GM18526 (cell line): ENCODE measurements around the gene IRAK1.

Experiments
- POLR2A ChIP-seq: IDR thresholded peaks from 3 replicates; pipeline ENCODE4 v1.6.1; 2011; ENCODE audit not compliant: insufficient read length; ENCODE audit errors: extremely low read depth

The IRAK1 gene

DNA sequence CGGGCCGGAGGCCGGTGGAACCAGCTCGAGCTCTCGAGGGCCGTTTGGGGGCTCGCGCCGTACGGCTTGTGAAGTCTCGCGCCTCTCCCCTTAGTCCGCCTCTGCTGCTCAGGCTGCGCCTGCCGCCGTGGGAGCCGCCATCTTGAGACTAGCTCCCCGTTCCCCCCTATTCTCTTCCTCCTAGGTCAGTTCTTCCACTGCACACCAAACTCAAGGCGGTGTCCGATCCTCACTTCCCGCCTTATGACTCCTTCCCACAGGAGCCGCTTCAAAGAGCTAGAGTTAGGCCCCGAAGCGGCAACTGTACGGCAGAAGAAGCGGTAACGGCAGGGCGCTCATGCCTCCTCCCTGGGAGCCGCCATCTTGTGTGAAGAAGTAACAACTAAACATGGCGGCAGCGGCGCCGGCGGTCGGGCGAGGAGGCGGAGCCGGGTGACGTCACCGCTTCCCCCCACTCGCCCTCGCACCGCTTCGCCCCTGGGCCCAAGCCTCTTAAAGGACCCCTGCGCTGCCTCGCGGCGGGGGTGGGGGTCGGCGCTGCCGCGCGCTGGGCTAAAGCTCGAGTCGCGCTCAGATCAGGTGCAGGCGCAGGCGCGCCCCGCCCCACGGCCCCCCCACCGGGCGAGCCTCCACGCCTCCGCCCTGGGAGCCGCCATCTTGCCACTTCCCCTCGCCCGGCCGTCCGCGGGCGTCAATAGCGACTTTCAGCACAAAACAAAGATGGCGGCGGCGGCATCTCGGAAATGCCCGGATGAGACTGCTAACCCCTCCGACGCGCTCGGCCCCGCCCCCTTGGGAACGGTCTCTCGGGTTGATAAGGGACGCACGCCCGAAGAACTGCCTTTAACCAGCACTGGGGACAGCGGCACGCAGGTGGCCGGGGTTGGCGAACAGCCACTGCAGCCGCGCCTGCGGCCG is 48.0 kb downstream of the IRAK1 start, which contains the start of gene HCFC1:
HCFC1 (minus strand) TSS at position 369 of the 918 bp plus-strand sequence. CDS start 978 bp downstream, outside the sequence.
- TF ChIP-seq POLR2A, result peak; percentile 37

DNA sequence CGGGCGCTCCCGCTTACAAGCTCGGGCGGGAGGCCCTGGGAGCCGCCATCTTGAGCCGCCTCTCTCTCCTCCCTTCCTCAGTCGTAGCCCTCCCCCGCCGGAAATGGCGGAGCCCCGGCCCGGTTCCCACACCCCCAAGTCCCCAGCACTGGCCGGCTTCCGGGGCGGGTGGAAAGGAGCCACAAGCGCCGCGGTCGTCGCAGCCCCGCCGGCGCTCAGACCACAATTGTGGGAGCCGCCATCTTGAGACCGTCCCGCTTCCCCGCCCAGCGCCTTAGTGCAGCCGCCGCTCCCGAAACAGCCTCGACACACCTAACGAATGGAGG is 48.6 kb downstream of the IRAK1 start:
- TF ChIP-seq POLR2A, result peak; percentile 39

DNA sequence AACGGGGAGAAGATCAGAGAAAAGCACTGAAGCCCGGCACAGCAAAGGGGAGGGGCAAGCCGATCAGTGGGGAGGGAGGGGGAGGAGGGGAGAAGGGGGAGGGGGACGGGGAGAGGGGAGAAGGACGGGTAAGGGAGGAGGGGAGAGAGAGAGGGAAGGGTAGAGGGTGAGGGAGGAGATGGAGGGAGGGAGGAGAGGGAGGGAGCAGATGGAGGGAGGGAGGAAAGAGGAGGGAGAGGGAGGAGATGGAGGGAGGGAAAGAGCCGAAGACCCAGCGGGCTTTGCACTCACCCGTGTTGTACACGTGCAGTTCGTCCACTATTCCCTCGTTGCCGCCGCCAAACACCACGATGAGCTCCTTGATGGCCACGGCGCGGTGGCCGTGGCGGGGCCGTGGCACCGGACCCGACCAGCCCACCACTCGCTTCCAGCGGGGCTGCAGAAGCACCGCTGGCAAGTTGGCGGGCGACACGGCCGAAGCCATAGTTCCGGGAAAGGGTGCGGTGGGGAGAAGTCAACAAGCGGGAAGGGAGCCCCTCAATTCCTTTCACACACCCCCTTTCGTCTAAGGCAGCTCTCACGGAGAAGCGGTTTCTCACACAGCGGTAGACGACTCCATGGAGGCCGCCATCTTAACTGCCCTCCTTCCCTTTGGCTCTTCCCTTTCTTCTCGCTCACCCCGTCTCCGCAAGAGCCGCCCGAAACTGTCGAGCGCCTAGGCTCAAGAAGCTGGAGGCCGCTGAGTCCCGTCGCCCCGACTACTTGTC is 49.2 kb downstream of the IRAK1 start:
- TF ChIP-seq POLR2A, result no peak

DNA sequence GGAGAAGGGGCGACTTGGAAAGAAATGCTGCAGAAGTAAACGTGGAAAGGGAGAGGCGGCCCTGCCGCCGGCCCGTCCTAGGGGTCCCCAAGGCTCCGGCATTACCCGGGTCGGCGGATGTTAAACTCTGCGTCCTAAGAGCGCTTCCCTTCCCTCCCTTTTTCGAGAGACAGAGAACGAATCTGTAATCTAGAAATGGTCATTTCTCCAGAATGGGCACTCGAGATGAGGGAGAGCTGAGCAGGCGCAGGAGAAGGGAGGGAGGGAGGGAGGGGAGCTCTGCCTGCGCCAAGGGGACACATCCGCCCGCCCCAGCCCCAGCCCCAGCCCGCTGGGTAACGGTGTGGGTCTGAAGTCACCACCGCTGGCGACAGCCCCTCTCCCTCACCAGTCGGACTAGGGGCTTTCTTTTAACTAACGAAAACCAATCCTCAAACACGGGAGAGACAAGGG is 49.8 kb downstream of the IRAK1 start:
- no peak for TF ChIP-seq POLR2A

DNA sequence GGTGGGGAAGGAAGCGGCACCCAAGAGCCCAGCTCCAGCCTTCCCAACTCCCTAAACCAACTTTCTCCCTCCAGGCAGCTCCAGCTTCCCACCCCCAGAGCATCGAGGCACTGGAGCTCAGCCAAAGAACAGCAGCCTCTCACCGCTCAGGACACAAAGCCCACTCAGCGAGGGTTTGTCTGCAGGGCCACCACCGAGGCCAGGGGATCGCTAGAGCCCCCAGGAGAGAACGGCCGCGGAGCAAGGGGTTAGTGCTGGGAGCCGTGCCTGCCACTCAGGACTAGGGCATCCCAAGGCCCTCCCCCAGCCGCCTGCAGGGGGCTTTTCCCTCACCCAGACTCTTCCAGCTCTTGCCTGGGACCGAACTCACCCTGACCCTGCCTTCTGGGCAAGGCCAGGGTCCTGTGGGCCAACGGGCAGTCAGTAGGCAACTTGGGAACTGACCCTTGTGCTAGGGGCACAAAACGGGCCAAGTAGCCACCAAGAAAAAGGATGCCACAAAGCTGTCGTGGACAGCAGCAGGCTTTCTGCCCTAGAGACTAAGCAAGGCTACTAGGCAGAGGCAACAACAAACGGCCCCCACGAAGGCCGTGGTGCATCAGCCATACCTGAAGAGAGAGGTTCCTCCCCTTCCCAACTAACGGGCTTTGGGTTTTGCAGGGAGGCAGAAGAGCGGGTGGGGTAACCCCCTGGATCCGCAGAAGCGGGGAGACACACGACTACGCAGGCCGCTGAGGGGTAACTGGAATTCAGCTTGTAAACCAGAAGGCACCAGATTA is 50.4 kb downstream of the IRAK1 start:
- no peak for TF ChIP-seq POLR2A

DNA sequence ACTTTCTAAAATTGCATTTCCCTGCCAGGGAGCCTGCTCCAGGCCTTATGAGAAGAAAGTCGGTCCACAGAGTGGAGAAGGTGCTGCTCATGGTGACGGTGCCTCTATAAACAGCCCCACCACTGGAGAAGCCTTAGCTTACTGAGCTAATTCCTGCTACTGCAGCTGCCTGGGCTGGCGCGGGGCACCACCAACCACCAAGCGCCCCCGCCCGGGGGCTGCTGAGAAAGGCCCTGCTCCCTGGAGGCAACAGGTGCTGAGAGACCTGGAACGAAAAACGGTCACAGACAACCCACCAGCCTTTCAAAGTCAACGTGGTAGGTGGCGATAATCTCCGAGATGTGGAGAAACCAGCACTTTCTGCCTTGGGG is 51.0 kb downstream of the IRAK1 start:
- TF ChIP-seq POLR2A, result no peak

DNA sequence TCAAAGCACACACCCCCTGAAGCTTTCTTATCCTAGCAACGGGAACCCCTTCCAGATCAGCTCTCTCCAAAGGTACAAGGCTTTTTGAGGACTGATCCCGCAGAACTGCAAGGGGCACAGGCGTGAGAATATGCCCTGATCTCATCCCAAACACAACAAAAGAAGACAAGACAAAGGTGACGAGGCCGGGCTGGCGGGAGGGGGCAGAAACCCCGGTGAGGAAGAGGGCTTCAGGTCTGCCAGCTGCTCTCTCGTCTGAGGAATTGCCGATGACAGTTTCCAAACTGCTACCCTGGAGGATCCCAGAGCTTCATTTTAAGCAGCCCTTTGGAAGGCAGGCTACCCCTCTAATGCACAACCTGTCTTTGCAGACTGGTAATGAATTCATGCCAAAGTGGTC is 51.4 kb downstream of the IRAK1 start:
- no peak for TF ChIP-seq POLR2A

DNA sequence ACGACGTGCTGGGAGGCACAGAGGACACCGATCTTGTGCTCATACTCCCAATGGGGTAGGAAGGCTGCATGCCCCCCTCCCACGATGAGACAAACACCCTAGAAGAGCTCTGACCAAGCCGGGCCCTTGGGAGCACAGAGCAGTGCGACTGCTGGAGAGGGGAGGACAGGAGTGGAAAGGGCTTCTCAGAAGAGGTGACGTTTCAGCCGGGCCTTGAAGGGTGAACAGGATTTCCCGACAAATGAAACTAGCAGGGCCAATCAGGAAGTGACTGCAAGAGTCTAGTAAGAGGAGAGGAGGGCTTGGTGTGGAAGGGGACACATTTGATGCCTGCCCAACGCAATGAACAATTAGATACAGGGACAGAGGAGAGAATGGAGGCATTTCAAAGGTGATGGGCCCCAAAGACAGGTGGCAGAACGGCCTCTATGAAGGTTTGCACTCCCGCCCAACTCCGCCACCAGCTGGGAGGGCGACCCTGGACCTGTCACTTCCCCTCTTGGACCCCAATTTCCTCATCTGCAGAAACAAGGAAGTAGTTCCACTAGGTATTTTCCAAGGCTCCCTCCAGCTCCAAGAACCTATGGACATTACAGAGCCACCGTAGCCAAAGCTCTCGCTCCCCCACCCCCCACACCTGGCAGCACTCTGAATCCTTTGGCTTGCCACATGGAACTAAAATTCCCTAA is 52.0 kb downstream of the IRAK1 start:
- no peak for TF ChIP-seq POLR2A

DNA sequence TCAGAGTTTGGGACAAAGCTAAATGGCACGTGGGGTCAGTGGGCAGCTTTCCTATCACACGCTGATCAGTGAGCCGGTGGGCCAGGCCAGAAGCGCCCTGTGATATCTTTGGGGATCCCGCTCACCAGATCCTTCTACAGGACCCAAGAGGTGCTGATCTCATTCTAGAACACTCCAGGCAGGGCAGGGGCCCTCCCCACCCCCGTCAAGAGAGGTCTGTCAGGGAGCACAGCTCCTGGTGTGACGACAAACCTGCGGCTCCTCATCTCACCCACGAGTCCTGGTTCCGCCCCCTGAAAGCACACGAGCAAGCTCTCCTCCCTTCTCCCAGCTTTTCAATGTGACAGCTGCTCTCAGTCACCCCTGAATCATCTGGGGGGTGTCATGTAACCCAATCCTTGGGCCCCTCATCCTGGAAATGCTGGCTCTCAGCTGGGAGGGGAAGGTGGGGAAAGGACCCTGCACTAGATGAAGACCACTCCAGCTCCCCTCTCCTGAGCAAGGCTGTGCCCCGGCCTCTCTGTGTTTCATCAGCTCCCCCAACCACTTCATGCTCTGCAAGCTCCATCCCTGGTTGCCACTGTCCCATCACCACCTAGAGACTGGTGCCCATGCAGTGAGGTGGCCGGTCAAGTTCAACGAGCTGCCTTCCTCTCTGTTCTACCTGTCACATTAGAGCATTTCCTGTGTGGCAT is 52.7 kb downstream of the IRAK1 start:
- TF ChIP-seq POLR2A, result no peak

DNA sequence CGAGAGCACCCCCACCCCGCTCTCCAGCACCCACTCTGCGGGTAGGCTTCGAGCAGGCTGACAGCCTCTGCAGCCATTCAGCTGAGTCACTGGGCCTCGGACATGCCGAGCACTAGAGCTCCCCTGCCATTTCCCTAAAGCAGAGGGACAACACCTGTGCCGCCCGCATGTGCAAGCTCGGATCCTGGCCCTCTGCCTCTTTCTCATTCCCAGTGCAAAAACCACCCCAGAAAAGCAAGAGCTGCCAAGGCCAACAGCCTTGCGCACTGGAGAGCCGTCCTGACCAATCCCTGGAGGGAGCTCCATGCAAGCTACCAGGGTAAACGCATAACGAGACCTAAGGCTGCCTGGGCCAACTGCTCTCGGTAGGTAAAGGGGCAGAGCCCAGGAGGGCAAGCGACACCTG is 53.4 kb downstream of the IRAK1 start:
- no peak for TF ChIP-seq POLR2A

DNA sequence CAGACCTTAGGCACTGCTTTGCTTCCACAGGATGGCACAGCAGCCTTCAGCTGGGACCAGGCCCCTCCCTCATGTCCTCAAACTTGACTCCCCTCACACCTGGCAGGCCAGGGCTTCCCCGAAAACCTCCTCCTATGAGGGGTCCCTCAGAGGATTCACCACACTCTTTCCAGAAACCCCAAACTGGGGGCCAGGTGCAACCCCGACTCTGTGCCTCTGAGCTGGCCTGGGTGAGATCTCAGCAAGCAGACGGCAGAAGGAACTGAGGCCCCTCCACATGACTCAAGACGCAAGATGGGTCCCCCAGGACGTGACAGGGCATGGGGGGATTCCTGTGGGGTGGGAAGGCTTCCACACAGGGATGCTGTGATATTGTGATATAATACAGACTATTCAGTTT is 54.3 kb downstream of the IRAK1 start:
- TF ChIP-seq POLR2A, result no peak

DNA sequence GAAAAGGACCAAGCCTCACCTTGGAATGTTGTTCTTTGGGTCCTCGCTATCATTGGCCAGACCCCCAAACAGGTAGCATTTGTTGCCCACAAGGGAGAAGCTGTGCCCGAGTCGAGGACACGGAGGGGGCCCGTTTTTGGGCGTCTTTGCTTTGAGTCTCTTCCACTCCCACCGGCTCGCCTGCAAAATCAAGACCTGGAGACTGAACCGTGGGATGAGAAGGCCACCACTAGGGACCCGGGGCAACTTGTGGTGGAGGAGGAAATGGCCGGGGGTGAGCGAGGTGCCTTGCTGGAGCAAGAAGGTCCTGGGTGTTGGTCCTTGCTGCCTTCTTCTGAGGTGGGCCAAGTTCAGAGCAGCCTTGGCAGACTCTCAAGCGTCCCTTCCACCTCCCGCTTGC is 55.6 kb downstream of the IRAK1 start:
- no peak for TF ChIP-seq POLR2A

DNA sequence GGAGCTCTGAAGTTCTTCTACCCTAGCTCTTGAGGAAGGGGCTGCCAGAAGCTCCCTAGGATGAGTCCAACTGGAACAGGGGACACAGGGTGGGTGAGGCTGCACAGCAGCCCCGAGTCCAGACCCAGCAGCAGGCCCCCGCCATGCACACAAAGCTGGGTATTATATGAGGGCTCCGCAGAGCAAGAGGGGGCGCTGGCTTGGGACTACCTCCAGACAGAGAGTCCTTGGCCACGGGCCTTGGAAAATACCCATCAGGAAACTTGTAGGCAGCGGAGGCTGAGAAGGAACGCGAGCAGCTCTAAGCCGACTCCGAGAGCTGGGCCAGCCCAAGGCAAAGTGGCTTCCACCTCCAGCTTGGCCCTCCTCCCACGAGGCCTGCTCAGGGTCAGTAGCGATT is 56.2 kb downstream of the IRAK1 start:
- no peak for TF ChIP-seq POLR2A

DNA sequence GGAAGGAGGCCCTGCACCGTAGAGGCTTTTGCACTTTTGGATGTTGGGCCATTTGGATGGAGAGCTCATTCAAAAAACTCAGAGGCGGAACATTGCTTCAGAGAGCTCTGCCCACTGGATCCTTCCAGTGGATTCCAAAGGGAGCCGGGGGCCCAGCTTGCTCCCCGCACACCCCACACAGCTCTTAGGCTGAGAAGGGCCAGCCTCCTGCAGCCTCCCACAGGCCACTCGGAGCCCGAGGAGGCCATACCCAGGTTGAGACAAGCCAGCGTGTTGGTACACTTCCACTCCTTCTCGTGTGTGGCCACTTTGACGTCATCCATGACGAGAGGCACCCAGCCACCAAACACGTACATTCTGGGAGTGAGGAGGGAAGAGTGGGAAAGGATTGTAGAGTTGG is 58.4 kb downstream of the IRAK1 start:
- TF ChIP-seq POLR2A, result no peak

DNA sequence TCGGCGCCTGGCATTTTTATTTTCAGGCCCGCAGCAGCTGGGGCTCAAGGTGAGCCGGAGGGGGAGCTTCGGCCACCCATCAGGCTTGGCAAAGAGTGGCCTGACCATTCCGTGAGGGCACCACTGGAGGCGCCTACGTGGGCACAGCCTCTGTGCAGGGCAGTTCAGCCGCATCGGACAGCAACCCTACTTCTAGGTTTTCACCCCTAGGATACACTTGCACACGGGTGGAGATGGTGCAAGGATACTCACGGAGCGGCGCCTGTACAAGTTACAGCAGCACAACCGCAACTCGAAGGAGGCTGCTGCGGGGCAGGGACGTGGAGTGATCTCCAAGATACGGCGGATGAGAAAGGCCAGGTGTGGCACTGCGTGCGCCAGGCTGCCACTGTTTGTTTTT is 58.9 kb downstream of the IRAK1 start:
- TF ChIP-seq POLR2A, result no peak
